GM23248 (cell line): ENCODE results near the gene LEFTY2.

ENCODE experiments used
- EZH2 ChIP-seq: fragments of 200-600 bp; sonication (generic); IDR thresholded peaks from 2 replicates; pipeline ENCODE4 v1.6.1; 2018; ENCODE audit warnings: antibody characterized with exemption, mild to moderate bottlenecking; ENCODE audit not compliant: insufficient read depth, poor library complexity, severe bottlenecking
- EZH2phosphoT487 ChIP-seq: fragments of 200-600 bp; sonication (generic); IDR thresholded peaks from 2 replicates; pipeline ENCODE4 v1.6.1; 2018; ENCODE audit warnings: antibody characterized with exemption, moderate library complexity, mild to moderate bottlenecking, low read depth; ENCODE audit not compliant: insufficient read depth

- TF ChIP-seq EZH2, result no peak
- no peak for TF ChIP-seq EZH2phosphoT487
Measured at GRCh38 chr1:225888289-225888897, 52.6 kb downstream of the LEFTY2 start.
